Effector memory CD4-positive, alpha-beta T cell (primary cell): ENCODE measurements around the gene RAB11FIP5.
A peak's percentile ranks its signal among the peaks of the same experiment; 100 is the strongest.
"Not testable (repeated sequence)": the region's sequence is repeated elsewhere in the genome, so short reads cannot be mapped to it uniquely, and the experiment has no call there.

Source experiments
- DNase-seq, 3 donors: peaks; one replicate each; pipeline ENCODE4 v3.0.0-alpha.2; 2020
- H3K27ac ChIP-seq: 2 replicates; pipeline ENCODE4 v1.7.0; 2013; ENCODE audit warnings: mild to moderate bottlenecking, low read length, moderate library complexity; ENCODE audit not compliant: insufficient read depth, poor library complexity, severe bottlenecking
- H3K27me3 ChIP-seq: replicated peaks from 2 replicates; pipeline ENCODE4 v1.7.0; 2013; ENCODE audit warnings: mild to moderate bottlenecking, low read length; ENCODE audit not compliant: insufficient read depth, control insufficient read depth, poor library complexity, severe bottlenecking
- H3K36me3 ChIP-seq: 2 replicates; pipeline ENCODE4 v1.7.0; 2013; ENCODE audit warnings: mild to moderate bottlenecking, low read length, moderate library complexity; ENCODE audit not compliant: control insufficient read depth, insufficient read depth
- H3K4me1 ChIP-seq: 2 replicates; pipeline ENCODE4 v1.7.0; 2013; ENCODE audit warnings: low read length, mild to moderate bottlenecking; ENCODE audit not compliant: control insufficient read depth, insufficient read depth, poor library complexity, severe bottlenecking
- H3K4me3 ChIP-seq: 2 replicates; pipeline ENCODE4 v1.7.0; 2013; ENCODE audit warnings: low read length, low read depth, mild to moderate bottlenecking; ENCODE audit not compliant: insufficient read depth, poor library complexity, severe bottlenecking
- H3K9me3 ChIP-seq: 2 replicates; pipeline ENCODE4 v1.7.0; 2013; ENCODE audit warnings: mild to moderate bottlenecking, low read length, moderate library complexity; ENCODE audit not compliant: control insufficient read depth

RAB11FIP5 gene

DNA sequence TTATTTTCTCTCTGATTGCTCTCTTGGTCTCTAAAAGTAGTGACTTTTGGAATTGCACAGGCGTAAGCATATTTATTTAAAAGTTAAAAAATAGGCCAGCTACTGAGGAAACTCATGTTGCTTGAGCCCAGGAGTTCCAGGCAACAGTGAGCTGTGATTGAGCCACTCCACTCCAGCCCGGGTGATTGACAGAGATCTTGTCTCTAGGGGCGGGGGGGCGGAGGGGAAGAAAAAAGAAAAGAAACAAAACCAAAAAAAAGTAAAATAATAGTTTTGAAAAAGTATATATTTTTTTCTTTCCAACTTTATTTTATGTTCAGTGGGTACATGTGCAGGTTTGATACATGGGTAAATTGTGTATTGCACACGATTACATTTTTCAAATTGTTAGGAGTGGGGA lies 18.0 kb upstream of the RAB11FIP5 start:
- H3K9me3 ChIP-seq = no peaks in the 10 kb centered on the region
- no peak for DNase-seq

DNA sequence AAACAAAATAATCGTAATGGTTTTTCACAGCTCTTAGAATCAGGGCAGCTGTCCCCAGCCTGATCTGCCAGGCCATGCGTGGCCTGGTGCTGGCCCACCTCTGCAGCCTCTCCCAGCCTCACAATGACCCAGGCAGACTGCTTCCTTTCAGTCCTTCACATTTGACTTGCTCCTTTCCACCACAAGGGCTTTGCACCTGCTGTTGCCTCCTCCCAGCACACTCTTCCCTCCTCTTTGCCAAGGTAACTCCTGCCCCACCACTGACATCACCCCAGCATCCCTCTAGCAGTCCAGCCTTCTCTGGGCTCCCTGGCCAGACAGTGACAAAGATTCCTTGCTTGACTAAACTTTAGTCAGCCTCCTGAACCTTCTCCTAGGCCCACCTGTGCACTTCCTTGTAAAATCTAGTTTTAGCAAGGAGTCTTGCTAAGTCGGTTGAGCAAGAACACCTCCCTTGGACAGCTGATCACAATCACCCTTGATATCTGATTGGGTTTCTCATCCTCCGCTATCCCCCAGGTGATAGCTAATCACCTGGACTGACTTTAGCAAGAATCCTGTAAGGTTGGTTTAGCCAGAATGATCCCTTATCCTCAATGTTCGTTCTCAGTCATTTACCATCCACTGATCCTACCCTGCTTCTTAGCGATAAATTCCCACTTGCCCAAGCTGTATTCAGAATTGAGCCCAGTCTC lies 16.2 kb upstream of the RAB11FIP5 start:
- Histone ChIP-seq H3K27ac (no peak overlapping the region), H3K4me1 (no peaks in the 10 kb centered on the region), H3K36me3 (no peaks in the 10 kb centered on the region), H3K4me3 (no peak overlapping the region), H3K27me3 (no peaks in the 10 kb centered on the region), H3K9me3 (no peaks in the 10 kb centered on the region)
- no peak for DNase-seq

More for the DNA sequence above, 18.0 kb upstream of the RAB11FIP5 start:
- Histone ChIP-seq H3K27me3 (no peaks in the 10 kb centered on the region), H3K36me3 (no peaks in the 10 kb centered on the region), H3K4me3 (no peak overlapping the region), H3K4me1 (no peaks in the 10 kb centered on the region), H3K27ac (no peak overlapping the region)

DNA sequence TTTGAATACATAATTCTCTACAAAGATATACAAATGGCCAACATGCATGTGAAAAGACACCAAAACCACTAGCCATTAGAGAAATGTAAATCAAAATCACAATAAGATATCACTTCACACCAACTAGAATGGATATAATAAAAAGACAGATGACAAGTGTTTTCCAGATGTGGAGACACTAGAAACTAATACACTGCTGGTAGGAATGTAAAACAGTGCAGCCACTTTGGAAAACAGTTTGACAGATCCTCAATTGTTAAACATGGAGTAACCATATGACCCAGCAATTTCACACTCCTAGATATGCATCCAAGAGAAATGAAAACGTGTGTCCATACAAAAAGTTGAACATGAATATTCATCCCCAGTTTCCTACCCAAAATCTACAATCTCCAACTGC lies 9.8 kb upstream of the RAB11FIP5 start:
- Histone ChIP-seq H3K36me3 (no peaks in the 10 kb centered on the region), H3K9me3 (no peaks in the 10 kb centered on the region), H3K4me1 (no peaks in the 10 kb centered on the region), H3K4me3 (no peak overlapping the region), H3K27me3 (no peaks in the 10 kb centered on the region), H3K27ac (no peak overlapping the region)
- no peak for DNase-seq

DNA sequence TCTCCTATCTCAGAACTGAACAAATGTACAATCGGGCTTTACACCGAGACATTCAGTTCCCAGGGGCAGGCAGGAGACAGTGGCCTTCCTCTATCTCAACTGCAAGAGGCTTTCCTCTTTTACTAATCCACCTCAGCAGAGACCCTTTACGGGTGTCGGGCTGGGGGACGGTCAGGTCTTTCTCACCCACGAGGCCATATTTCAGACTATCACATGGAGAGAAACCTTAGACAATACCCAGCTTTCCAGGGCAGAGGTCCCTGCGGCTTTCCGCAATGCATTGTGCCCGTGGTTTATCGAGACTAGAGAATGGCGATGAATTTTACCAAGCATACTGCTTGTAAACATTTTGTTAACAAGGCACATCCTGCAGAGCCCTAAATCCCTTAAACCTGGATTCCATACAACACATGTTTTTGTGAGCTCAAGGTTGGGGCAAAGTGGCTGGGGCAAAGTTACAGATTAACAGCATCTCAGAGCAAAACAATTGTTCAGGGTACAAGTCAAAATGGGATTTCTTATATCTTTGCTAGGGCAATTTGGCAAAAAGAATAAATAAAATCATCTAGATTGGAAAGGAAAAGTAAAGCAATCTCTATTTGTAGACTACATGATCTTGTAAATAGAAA lies 7.0 kb upstream of the RAB11FIP5 start:
- not testable (repeated sequence) for H3K9me3 ChIP-seq, DNase-seq, H3K4me3 ChIP-seq, H3K27me3 ChIP-seq, H3K27ac ChIP-seq, H3K4me1 ChIP-seq, H3K36me3 ChIP-seq

DNA sequence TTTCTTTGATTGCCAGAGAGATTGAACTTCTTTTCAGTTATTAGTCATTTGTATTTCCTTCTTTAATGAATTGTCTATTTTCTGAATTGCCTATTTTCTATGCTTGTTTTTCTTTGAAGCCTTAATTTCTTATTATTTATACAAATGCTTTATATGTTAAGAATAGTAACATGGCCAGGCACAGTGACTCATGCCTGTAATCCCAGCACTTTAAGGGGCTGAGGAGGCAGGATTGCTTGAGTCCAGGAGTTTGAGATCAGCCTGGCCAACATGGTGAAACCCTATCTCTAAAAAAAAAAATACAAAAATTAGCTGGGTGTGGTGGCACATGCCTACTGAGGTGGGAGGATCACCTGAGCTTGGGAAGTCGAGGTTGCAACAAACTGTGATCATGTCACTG lies 4.7 kb upstream of the RAB11FIP5 start:
- Histone ChIP-seq H3K27ac (no peak overlapping the region), H3K27me3 (no peaks in the 10 kb centered on the region), H3K4me3 (no peak overlapping the region), H3K36me3 (no peaks in the 10 kb centered on the region), H3K4me1 (no peaks in the 10 kb centered on the region), H3K9me3 (no peaks in the 10 kb centered on the region)
- no peak for DNase-seq

DNA sequence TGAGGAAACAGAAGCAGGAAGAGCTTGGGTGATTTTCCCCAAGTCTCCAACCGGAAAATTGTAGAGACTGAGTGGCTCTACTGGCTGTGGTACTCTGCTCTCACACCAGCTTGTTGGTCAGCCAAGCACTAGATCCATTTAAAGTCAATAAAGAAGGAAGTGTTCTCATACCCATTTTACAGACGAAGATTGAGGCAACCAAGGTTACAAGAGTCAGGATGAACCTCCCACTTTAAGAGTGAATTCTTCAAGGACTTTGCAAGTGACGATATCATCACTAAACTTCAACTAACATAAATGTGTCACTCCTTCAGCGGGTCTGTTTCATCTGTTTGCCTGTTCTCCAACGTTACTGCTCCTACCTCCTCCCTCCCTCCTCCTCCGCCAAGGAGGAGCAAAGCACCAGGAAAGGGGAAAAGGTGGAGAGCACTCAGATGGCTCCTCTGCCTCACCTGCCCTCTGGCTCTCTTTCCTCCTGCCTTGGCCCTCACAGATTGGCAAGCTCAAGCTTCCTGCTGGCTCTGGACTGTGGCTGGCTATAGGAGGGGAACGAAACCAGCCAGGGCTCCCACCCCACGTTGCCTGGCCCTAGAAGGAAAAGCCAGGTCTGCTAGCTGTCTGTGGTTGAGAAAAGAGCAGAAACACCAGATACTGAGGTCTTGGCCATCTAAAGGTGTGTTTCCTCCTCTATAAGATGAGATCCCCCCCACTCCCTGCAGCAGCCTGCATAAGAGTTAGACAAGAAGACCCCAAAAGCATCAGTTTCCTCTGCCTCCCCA lies 3.6 kb upstream of the RAB11FIP5 start:
- DNase-seq = no peak
- H3K27me3 ChIP-seq = no peaks in the 10 kb centered on the region
- no peak overlapping the region for H3K27ac ChIP-seq

DNA sequence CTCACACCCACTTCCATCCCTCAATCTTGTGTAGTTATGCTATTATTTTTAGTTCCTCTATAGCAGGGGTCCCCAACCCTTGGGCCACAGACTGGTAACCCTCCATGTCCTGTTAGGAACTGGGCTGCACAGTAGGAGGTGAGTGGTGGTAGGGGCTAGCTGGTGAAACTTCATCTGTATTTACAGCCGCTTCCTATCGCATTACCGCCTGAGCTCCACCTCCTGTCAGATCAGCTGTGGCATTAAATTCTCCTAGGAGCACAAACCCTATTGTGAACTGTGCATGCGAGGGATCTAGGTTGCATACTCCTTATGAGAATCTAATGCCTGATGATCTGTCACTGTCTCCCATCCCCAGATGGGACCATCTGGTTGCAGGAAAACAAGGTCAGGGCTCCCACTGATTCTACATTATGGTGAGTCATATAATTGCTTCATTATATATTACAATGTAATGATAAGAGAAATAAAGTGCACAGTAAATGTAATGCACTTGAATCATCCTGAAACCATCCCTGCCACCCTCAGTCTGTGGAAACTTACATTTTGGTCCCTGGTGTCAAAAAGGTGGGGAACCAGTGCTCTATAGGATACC lies 1.6 kb upstream of the RAB11FIP5 start:
- no peak for DNase-seq
- Histone ChIP-seq H3K27me3 (no peaks in the 10 kb centered on the region), H3K4me1 (peaks cover 7% of the 10 kb centered on the region), H3K9me3 (no peaks in the 10 kb centered on the region), H3K27ac (no peak overlapping the region), H3K4me3 (no peak overlapping the region), H3K36me3 (no peaks in the 10 kb centered on the region)

More for the DNA sequence above, 3.6 kb upstream of the RAB11FIP5 start:
- no peaks in the 10 kb centered on the region for H3K9me3 ChIP-seq
- no peak overlapping the region for H3K4me3 ChIP-seq
- H3K4me1 ChIP-seq = peaks cover 5% of the 10 kb centered on the region
- H3K36me3 ChIP-seq = no peaks in the 10 kb centered on the region

DNA sequence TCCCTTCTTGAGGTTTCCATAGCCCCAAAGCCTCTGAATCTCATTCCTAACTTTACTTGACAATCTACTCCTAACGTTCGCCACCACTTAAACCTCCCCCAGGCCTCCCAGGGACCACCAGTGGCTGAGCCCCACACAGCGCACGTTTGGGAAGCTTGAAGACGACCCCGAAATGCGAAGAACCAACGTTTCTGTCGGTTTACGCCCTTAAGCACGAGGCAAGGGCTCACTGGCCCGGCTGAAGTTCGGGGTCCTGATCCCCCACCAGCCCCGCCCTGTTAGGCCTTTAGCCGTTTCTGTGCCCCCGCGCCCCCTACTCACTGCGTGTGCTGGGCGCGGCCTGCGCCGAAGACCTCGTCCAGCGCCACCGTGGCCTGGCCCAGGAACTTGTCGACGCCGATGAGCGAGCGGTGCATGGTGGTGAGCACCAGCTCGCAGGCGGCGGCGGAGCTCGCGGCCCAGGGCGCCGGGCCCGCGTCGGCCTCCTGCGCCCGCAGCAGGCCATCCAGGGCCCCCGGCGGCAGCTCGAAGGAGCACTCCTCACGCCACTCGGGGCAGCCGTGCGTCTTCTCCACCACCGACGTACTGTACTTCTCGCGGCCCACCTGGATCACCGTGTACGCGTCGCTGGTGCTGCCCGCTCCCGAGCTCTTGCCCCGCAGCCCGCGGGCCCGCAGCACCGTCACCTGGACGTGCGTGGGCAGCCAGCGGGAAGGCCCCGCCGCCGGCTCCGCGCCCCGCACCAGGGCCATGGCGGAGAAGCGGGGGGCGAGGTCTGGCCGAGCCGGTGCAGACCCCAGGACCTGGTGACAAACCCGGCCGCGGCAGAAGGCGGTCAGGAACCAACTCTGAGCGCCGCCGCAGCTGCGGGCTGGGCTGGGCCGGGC lies 479 bp downstream of the RAB11FIP5 start:
- H3K27ac ChIP-seq = peak overlapping the region; percentile 48
- H3K4me3 ChIP-seq = peak overlapping the region; percentile 60
- H3K4me1 ChIP-seq = peaks cover 9% of the 10 kb centered on the region
- no peaks in the 10 kb centered on the region for H3K9me3 ChIP-seq
- no peaks in the 10 kb centered on the region for H3K27me3 ChIP-seq
- H3K36me3 ChIP-seq = no peaks in the 10 kb centered on the region
- DNase-seq = peak in 2 of 3 donors; percentile 11 to 27
